Stomach (tissue), 9 donors: Measurements from ENCODE around the gene RABGAP1L. TPM values are rescaled to one million over a fixed set of nuclear protein-coding genes. Genes with fewer than 3 reads are reported as not detected.

ENCODE experiments used
- DNase-seq, 2 donors: peaks; one replicate each; pipeline versions ENCODE4 v3.0.0 to v3.0.0-alpha.2; 2013 to 2019
- H3K27ac ChIP-seq, 5 donors: fragments of 200-600 bp in 4 of 5; sonication (generic) in 4 of 5; one replicate each; pipeline ENCODE4 v1.5.1; 2013 to 2019; ENCODE audit warnings: mild to moderate bottlenecking in 1 of 5, moderate library complexity in 1 of 5
- H3K27me3 ChIP-seq, 3 donors: fragments of 200-600 bp; sonication (generic); one replicate each; pipeline ENCODE4 v1.5.1; 2017 to 2019; ENCODE audit warnings: mixed run types in 1 of 3
- H3K36me3 ChIP-seq, 4 donors: fragments of 200-600 bp; sonication (generic); 1 replicate in 3 of 4; 2 replicates in 1 of 4; pipeline ENCODE4 v1.5.1; 2016 to 2019
- H3K4me1 ChIP-seq, 4 donors: fragments of 200-600 bp; sonication (generic); one replicate each; pipeline ENCODE4 v1.5.1; 2016 to 2019
- H3K4me3 ChIP-seq, 4 donors: fragments of 200-600 bp; sonication (generic) in 3 of 4; one replicate each; pipeline ENCODE4 v1.5.1; 2016 to 2019; ENCODE audit warnings: mild to moderate bottlenecking in 1 of 4
- H3K9me3 ChIP-seq, 4 donors: fragments of 200-600 bp; sonication (generic); one replicate each; pipeline ENCODE4 v1.5.1; 2016 to 2019
- EP300 ChIP-seq: sonication (generic); formaldehyde crosslinking; IDR thresholded peaks from one replicate; pipeline ENCODE4 v1.6.1; 2017; ENCODE audit warnings: antibody characterized with exemption
- POLR2A ChIP-seq, 4 donors: fragments of 450-650 bp; IDR thresholded peaks; one replicate each; pipeline ENCODE4 v1.6.1; 2016; ENCODE audit warnings: antibody characterized with exemption in 4 of 4, control low read depth in 2 of 4, mild to moderate bottlenecking in 1 of 4, moderate library complexity in 1 of 4
- POLR2AphosphoS5 ChIP-seq, 3 donors: sonication (generic); formaldehyde crosslinking; IDR thresholded peaks; one replicate each; pipeline ENCODE4 v1.6.1; 2016; ENCODE audit warnings: antibody characterized with exemption in 3 of 3
- WGBS, 5 donors: extraction: QIAGEN DNeasy Blood & Tissue Kit in 3 of 5; methylation state at CpG; one replicate each; pipeline versions ENCODE4 v1.1.5 to v1.1.7; 2013 to 2018; 5-methylcytosine and 5-hydroxymethylcytosine counted together
- intact Hi-C: fragments of 100-400 bp; cut with DNase I; formaldehyde crosslinking; loops from one replicate; pipeline ENCODE4 v1.15.1; 2023; ENCODE audit warnings: low total_unique reads
- polyA plus RNA-seq, 3 donors: library from polyadenylated mRNA; stranded (reverse); fragments of 200-250 nt; gene quantifications; one replicate each; pipeline ENCODE4 v1.2.3, GENCODE V29; 2013
- total RNA-seq, 5 donors: library from RNA; depleted of rRNA; stranded (reverse); fragments of >200 nt; gene quantifications; one replicate each; pipeline versions ENCODE4 v1.1.0 to v1.2.3, GENCODE V29; 2014 to 2016
- TF ChIP-seq, protein P1 (sequence below), 7 experiments: fragments of 450-650 bp in 4 of 7; fragments of 200-600 bp in 3 of 7; sonication (generic) in 3 of 7; IDR thresholded peaks; one replicate each; pipeline ENCODE4 v1.5.1; 2016 to 2019; ENCODE audit warnings: antibody characterized with exemption in 7 of 7, control low read depth in 2 of 7, mild to moderate bottlenecking in 1 of 7
- donor health status: healthy with polysubstance abuse.
- donor health status: Bipolar disorder and iron deficiency.
- donor health status: healthy.

The RABGAP1L gene
- total and polyA plus RNA-seq, 8 donors = 14.2 to 238 (median 57.9) TPM

DNA sequence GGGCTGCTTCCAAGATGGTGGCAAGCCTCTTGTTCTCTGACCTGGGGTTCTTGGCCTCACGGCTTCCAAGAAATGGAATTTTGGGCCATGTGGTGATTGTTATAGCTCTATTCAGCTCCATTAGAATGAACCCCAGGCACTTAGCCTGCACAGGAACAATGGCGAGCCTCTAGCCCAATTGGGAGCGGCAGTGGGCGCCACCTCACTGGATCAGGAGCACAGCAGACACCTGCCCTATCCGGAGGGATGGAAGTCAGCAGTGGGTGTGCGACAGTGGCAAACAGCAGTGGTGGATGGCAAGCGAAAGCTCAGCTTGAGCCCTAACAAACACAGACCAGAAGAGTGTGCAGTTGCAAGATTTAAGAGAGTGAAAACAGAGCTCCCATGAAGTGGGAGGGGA, 519.3 kb downstream of the RABGAP1L start:
- H3K27me3 ChIP-seq = no peaks in the 10 kb centered on the region
- TF ChIP-seq EP300 (no peak), POLR2A (IDR thresholded peaks at IDR 0.05) (no peak), POLR2AphosphoS5 (IDR thresholded peaks at IDR 0.05) (no peak)
- TF ChIP-seq, protein P1, sequence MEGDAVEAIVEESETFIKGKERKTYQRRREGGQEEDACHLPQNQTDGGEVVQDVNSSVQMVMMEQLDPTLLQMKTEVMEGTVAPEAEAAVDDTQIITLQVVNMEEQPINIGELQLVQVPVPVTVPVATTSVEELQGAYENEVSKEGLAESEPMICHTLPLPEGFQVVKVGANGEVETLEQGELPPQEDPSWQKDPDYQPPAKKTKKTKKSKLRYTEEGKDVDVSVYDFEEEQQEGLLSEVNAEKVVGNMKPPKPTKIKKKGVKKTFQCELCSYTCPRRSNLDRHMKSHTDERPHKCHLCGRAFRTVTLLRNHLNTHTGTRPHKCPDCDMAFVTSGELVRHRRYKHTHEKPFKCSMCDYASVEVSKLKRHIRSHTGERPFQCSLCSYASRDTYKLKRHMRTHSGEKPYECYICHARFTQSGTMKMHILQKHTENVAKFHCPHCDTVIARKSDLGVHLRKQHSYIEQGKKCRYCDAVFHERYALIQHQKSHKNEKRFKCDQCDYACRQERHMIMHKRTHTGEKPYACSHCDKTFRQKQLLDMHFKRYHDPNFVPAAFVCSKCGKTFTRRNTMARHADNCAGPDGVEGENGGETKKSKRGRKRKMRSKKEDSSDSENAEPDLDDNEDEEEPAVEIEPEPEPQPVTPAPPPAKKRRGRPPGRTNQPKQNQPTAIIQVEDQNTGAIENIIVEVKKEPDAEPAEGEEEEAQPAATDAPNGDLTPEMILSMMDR (IDR thresholded peaks at IDR 0.05) = no peak
- H3K36me3 ChIP-seq = no peaks in the 10 kb centered on the region
- no peaks in the 10 kb centered on the region for H3K4me1 ChIP-seq
- H3K4me3 ChIP-seq = no peak overlapping the region
- no peaks in the 10 kb centered on the region for H3K9me3 ChIP-seq
- WGBS, 5 donors = 92 to 98% (median 97%) methylated on average over 5 to 7 of the region's 7 CpGs
- intact Hi-C loops = no loop called here
- no peak for DNase-seq
- no peak overlapping the region for H3K27ac ChIP-seq

DNA sequence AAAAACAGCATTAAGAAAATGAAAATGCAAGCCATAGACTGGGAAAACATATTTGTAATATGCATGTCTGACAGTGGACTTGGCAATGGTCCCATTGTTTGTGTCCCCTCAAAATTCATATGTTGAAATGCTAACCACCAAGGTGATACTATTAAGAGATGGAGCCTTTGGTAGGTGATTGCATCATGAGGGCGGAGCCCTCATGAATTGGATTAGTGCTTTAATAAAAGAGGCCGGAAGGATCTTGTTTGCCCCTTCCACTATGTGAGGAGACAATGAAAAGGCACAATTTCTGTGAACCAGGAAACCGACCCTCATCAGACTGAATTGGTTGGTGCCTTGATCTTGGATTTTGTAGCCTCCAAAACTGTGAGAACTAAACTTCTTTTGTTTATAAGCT, 520.8 kb downstream of the RABGAP1L start:
- Histone ChIP-seq H3K4me3 (no peak overlapping the region), H3K27ac (no peak overlapping the region), H3K9me3 (no peaks in the 10 kb centered on the region), H3K4me1 (no peaks in the 10 kb centered on the region), H3K36me3 (no peaks in the 10 kb centered on the region), H3K27me3 (no peaks in the 10 kb centered on the region)
- TF ChIP-seq EP300 = no peak
- TF ChIP-seq, protein P1 (IDR thresholded peaks at IDR 0.05) = no peak
- TF ChIP-seq POLR2AphosphoS5 (IDR thresholded peaks at IDR 0.05) = no peak
- no peak for TF ChIP-seq POLR2A (IDR thresholded peaks at IDR 0.05)
- intact Hi-C loops = no loop called here
- DNase-seq = no peak
- 79 to 96% (median 96%) methylated on average over 2 to 3 of the region's 3 CpGs for WGBS, 5 donors

DNA sequence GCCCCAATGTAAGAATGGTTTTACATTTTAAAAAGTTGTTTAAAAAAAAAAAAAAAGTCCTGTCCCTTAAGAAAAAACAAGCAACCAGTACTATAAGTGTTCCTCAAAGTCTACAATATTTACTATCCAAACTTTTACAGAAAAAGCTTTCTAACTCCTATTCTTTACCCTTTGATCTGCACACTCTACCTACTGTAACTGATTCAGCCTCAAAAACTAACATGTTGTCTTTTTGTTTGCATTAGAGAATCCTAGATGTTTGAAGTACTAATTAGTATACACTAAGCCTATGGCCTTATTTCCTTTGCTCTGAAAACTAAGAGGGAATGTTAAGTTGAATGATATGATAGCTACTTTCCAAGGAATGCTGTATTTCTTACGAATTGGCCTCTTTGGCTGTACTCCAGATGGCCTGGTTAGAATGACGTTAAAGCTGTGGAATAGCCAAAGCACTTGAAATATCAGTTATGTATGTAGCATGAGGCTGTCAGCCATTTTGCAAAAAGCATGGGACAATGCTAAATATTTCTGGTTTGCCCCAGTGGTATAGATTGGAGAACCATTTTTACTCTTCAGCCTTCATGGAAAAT, 523.2 kb downstream of the RABGAP1L start:
- Histone ChIP-seq H3K9me3 (no peaks in the 10 kb centered on the region), H3K27ac (no peak overlapping the region), H3K27me3 (no peaks in the 10 kb centered on the region), H3K36me3 (peaks cover 0 to 6% (median 0%) of the 10 kb centered on the region in 4 donors), H3K4me3 (no peak overlapping the region), H3K4me1 (no peaks in the 10 kb centered on the region)
- intact Hi-C loops = no loop called here
- WGBS, 5 donors = 50 to 73% (median 66%) methylated on average over 2 of the region's 2 CpGs
- TF ChIP-seq POLR2A (IDR thresholded peaks at IDR 0.05) (no peak), EP300 (no peak), POLR2AphosphoS5 (IDR thresholded peaks at IDR 0.05) (no peak)
- TF ChIP-seq, protein P1 (IDR thresholded peaks at IDR 0.05) = no peak
- DNase-seq = peak in 1 of 2 donors; percentile 56

DNA sequence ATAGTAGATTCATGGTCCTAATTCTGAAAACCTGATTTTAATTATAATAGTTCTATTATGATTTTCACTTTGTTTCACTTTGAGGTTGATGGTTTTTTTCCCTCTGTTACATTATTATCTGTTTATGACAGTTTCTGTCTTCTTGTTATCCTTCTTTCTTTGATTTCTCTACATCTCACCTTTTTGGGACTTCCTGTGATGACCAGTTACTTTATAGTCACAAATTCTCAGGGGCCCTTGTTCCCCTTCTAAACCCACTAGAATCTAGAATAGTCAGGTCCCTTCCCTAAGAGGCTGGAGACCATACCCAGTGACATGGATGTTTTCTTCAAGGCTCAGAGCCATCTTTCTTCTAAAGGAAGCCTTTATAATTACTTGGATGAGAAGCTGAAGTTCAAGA, 526.9 kb downstream of the RABGAP1L start:
- TF ChIP-seq POLR2A (IDR thresholded peaks at IDR 0.05) (no peak), POLR2AphosphoS5 (IDR thresholded peaks at IDR 0.05) (no peak), EP300 (no peak)
- TF ChIP-seq, protein P1 (IDR thresholded peaks at IDR 0.05) = no peak

More for the DNA sequence above, 526.9 kb downstream of the RABGAP1L start:
- Histone ChIP-seq H3K27me3 (no peaks in the 10 kb centered on the region), H3K27ac (no peak overlapping the region), H3K9me3 (no peaks in the 10 kb centered on the region), H3K36me3 (peaks cover 0 to 6% (median 0%) of the 10 kb centered on the region in 4 donors), H3K4me1 (no peaks in the 10 kb centered on the region), H3K4me3 (no peak overlapping the region)
- no peak for DNase-seq
- intact Hi-C loops = no loop called here
